ENCODE data around the gene DNASE1.

Gene DNASE1

GRCh38 chr16:3701531-3701930, 47.0 kb downstream of the DNASE1 start:
- no peak for DNase-seq

DNA sequence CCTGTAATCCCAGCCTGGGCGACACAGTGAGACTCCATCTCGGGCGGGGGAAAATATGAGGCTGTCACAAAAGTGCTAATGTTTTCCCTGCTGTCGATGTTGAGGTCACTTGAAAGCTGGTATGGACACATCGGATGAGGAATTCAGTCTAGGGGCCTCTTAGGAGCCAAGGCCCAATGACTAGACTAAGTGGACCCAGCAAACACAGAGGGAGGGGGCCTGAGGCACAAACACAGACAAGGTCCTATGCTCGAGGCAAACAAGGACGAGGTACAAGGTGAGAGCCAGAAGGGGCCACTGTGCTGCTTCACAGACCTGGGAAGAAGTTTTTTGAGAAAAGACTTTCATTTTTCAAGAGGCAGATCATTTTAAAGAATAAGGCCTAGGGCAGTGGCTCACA, 47.6 kb downstream of the DNASE1 start:
- no peak for DNase-seq

DNA sequence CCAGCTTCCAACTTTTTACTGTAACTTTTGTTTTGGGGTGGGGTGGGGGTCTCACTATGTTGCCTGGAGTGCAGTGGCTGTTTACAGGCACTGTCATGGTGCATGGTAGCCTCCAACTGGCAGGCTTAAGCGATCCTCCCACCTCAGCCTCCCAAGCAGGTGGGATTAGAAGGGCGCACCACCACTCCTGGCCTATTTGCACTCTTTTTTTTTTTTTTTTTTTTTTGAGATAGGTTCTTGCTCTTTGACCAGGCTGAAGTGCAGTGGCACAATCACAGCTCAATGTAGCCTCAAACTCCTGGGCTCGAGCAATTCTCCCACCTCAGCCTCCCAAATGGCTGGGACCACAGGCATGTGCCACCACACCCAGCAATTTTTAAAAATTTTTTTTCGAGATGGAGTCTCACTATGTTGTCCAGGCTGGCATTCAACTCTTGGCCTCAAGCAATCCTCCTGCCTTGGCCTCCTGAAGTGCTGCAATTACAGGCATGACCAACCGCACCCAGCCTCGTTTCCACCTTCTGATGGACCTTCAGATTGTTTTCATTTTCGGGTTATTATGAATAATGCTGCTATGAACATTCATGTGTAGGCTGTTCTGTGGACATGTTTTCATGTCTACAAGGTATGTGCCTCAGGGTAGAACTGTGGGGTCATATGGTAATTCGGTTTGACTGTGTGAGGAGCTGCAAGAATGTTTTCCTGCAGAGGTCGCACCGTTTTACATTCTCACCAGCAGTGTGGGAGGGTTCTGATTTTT, 51.9 kb downstream of the DNASE1 start:
- DNase-seq, result no peak

Measured in midbrain (tissue), 1 donor.